Neural cell (in vitro differentiated cells): ENCODE measurements around the gene FAM204A. TPM values are rescaled to one million over a fixed set of nuclear protein-coding genes. Genes with fewer than 3 reads are reported as not detected.

Source experiments
- H2AFZ ChIP-seq: fragments of 200-600, 300-800 bp; sonication (generic), shearing (Covaris generic); 2 replicates; pipeline ENCODE4 v1.6.0; 2014; ENCODE audit warnings: low read depth, mild to moderate bottlenecking, antibody characterized with exemption, low read length, moderate library complexity
- H3F3A ChIP-seq: fragments of 200-600 bp; shearing (Covaris generic); 2 replicates; pipeline ENCODE4 v1.6.1; 2016; ENCODE audit warnings: mild to moderate bottlenecking, moderate library complexity, mixed read lengths, antibody characterized with exemption, low read length; ENCODE audit not compliant: insufficient read depth, poor library complexity, severe bottlenecking
- H3K27ac ChIP-seq: fragments of 200-600, 300-800 bp; sonication (generic), shearing (Covaris generic); 2 replicates; pipeline ENCODE4 v1.5.1; 2014; ENCODE audit warnings: mild to moderate bottlenecking, low read length, moderate library complexity
- H3K27me3 ChIP-seq: fragments of 300-800, 200-600 bp; sonication (generic), shearing (Covaris generic); 2 replicates; pipeline ENCODE4 v1.6.0; 2014; ENCODE audit warnings: mild to moderate bottlenecking, low read depth, low read length, moderate library complexity; ENCODE audit not compliant: insufficient read depth
- H3K36me3 ChIP-seq: fragments of 300-800, 200-600 bp; sonication (generic), shearing (Covaris generic); 2 replicates; pipeline ENCODE4 v1.5.1; 2014; ENCODE audit warnings: mild to moderate bottlenecking, antibody characterized with exemption, low read length, moderate library complexity; ENCODE audit not compliant: insufficient read depth
- H3K4me2 ChIP-seq: fragments of 300-800, 200-600 bp; sonication (generic), shearing (Covaris generic); 2 replicates; pipeline ENCODE4 v1.6.0; 2014; ENCODE audit warnings: mild to moderate bottlenecking, low read length
- H3K4me3 ChIP-seq: fragments of 300-800, 200-600 bp; sonication (generic), shearing (Covaris generic); 2 replicates; pipeline ENCODE4 v1.5.1; 2014; ENCODE audit warnings: mild to moderate bottlenecking, low read length, moderate library complexity
- H3K79me2 ChIP-seq: fragments of 200-600 bp; shearing (Covaris generic); replicated peaks from 2 replicates; pipeline ENCODE4 v1.6.0; 2014; ENCODE audit warnings: mild to moderate bottlenecking, low read length, moderate library complexity; ENCODE audit not compliant: insufficient read depth
- H3K9ac ChIP-seq: fragments of 300-800, 200-600 bp; sonication (generic), shearing (Covaris generic); 2 replicates; pipeline ENCODE4 v1.6.1; 2016; ENCODE audit warnings: mild to moderate bottlenecking, low read length, mixed read lengths
- H3K9me2 ChIP-seq: fragments of 200-600 bp; shearing (Covaris generic); 2 replicates; pipeline ENCODE4 v1.6.1; 2016; ENCODE audit warnings: mild to moderate bottlenecking, low read length, mixed read lengths; ENCODE audit not compliant: insufficient read depth
- H3K9me3 ChIP-seq: fragments of 200-600, 300-800 bp; sonication (generic), shearing (Covaris generic); 2 replicates; pipeline ENCODE4 v1.6.1; 2016; ENCODE audit warnings: mild to moderate bottlenecking, mixed run types, low read length, moderate library complexity, mixed read lengths
- H4K20me1 ChIP-seq: fragments of 200-600 bp; shearing (Covaris generic); 2 replicates; pipeline ENCODE4 v1.6.1; 2016; ENCODE audit warnings: mild to moderate bottlenecking, mixed run types; ENCODE audit not compliant: insufficient read depth
- EP300 ChIP-seq: fragments of 450-650 bp; conservative IDR thresholded peaks from 2 replicates; pipeline ENCODE4 v1.6.1; 2014; ENCODE audit warnings: antibody characterized with exemption, mild to moderate bottlenecking, moderate library complexity; ENCODE audit not compliant: poor library complexity, severe bottlenecking
- EZH2 ChIP-seq: fragments of 200-600, 300-800 bp; shearing (Covaris generic), sonication (generic); IDR thresholded peaks from 2 replicates; pipeline ENCODE4 v1.6.1; 2014; ENCODE audit warnings: antibody characterized with exemption, low read length, borderline replicate concordance, mild to moderate bottlenecking; ENCODE audit not compliant: insufficient read depth, poor library complexity, severe bottlenecking
- MXI1 ChIP-seq: fragments of 450-650 bp; conservative IDR thresholded peaks from 2 replicates; pipeline ENCODE4 v1.6.1; 2014; ENCODE audit warnings: antibody characterized with exemption, mild to moderate bottlenecking; ENCODE audit not compliant: poor library complexity, severe bottlenecking
- POLR2AphosphoS5 ChIP-seq: IDR thresholded peaks from 2 replicates; pipeline ENCODE4 v1.6.1; 2012
- RAD21 ChIP-seq: fragments of 450-650 bp; conservative IDR thresholded peaks from 2 replicates; pipeline ENCODE4 v1.6.1; 2014; ENCODE audit warnings: antibody characterized with exemption, mild to moderate bottlenecking, moderate library complexity
- SMC3 ChIP-seq: fragments of 450-650 bp; conservative IDR thresholded peaks from 2 replicates; pipeline ENCODE4 v1.6.1; 2014; ENCODE audit warnings: antibody characterized with exemption, mild to moderate bottlenecking, moderate library complexity; ENCODE audit not compliant: poor library complexity
- TAF1 ChIP-seq: IDR thresholded peaks from 2 replicates; pipeline ENCODE4 v1.6.1; 2012; ENCODE audit warnings: low read depth
- polyA plus RNA-seq: library from polyadenylated mRNA; depleted of rRNA; stranded (reverse); fragments of >200 nt; gene quantifications from 2 replicates; pipeline ENCODE4 v1.2.3, GENCODE V29; 2014
- TF ChIP-seq, protein P1 (sequence below): IDR thresholded peaks from 2 replicates; pipeline ENCODE4 v1.6.1; 2012; ENCODE audit warnings: borderline replicate concordance
- TF ChIP-seq, protein P2 (sequence below): fragments of 450-650 bp; IDR thresholded peaks from 2 replicates; pipeline ENCODE4 v1.5.1; 2014; ENCODE audit warnings: antibody characterized with exemption, mild to moderate bottlenecking, moderate library complexity; ENCODE audit not compliant: poor library complexity, severe bottlenecking

The FAM204A gene
- polyA plus RNA-seq, 1 donor from 2014 or later, result 202 TPM

- no peaks in the 10 kb centered on the region for H3K27me3 ChIP-seq
- H2AFZ ChIP-seq, result no peak overlapping the region
- H3K27ac ChIP-seq, result no peak overlapping the region
- no peaks in the 10 kb centered on the region for H3F3A ChIP-seq
- H4K20me1 ChIP-seq, result no peaks in the 10 kb centered on the region
- no peaks in the 10 kb centered on the region for H3K79me2 ChIP-seq
- no peaks in the 10 kb centered on the region for H3K9me2 ChIP-seq
- TF ChIP-seq, protein P1, sequence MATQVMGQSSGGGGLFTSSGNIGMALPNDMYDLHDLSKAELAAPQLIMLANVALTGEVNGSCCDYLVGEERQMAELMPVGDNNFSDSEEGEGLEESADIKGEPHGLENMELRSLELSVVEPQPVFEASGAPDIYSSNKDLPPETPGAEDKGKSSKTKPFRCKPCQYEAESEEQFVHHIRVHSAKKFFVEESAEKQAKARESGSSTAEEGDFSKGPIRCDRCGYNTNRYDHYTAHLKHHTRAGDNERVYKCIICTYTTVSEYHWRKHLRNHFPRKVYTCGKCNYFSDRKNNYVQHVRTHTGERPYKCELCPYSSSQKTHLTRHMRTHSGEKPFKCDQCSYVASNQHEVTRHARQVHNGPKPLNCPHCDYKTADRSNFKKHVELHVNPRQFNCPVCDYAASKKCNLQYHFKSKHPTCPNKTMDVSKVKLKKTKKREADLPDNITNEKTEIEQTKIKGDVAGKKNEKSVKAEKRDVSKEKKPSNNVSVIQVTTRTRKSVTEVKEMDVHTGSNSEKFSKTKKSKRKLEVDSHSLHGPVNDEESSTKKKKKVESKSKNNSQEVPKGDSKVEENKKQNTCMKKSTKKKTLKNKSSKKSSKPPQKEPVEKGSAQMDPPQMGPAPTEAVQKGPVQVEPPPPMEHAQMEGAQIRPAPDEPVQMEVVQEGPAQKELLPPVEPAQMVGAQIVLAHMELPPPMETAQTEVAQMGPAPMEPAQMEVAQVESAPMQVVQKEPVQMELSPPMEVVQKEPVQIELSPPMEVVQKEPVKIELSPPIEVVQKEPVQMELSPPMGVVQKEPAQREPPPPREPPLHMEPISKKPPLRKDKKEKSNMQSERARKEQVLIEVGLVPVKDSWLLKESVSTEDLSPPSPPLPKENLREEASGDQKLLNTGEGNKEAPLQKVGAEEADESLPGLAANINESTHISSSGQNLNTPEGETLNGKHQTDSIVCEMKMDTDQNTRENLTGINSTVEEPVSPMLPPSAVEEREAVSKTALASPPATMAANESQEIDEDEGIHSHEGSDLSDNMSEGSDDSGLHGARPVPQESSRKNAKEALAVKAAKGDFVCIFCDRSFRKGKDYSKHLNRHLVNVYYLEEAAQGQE, result no peak
- TF ChIP-seq, protein P2, sequence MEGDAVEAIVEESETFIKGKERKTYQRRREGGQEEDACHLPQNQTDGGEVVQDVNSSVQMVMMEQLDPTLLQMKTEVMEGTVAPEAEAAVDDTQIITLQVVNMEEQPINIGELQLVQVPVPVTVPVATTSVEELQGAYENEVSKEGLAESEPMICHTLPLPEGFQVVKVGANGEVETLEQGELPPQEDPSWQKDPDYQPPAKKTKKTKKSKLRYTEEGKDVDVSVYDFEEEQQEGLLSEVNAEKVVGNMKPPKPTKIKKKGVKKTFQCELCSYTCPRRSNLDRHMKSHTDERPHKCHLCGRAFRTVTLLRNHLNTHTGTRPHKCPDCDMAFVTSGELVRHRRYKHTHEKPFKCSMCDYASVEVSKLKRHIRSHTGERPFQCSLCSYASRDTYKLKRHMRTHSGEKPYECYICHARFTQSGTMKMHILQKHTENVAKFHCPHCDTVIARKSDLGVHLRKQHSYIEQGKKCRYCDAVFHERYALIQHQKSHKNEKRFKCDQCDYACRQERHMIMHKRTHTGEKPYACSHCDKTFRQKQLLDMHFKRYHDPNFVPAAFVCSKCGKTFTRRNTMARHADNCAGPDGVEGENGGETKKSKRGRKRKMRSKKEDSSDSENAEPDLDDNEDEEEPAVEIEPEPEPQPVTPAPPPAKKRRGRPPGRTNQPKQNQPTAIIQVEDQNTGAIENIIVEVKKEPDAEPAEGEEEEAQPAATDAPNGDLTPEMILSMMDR, result no peak
- no peak for TF ChIP-seq SMC3
- TF ChIP-seq EP300, result no peak
- TF ChIP-seq TAF1, result no peak
- no peak for TF ChIP-seq RAD21
- no peak for TF ChIP-seq POLR2AphosphoS5
- no peak for TF ChIP-seq EZH2
- no peak for TF ChIP-seq MXI1
- no peak overlapping the region for H3K4me3 ChIP-seq
- no peak overlapping the region for H3K4me2 ChIP-seq
- H3K9me3 ChIP-seq, result no peaks in the 10 kb centered on the region
- H3K9ac ChIP-seq, result no peak overlapping the region
- no peaks in the 10 kb centered on the region for H3K36me3 ChIP-seq
These were observed 41.1 kb upstream of the FAM204A start for GRCh38 chr10:118383063-118383689.

- H3K4me2 ChIP-seq, result no peak overlapping the region
These were observed 32.3 kb upstream of the FAM204A start for GRCh38 chr10:118374404-118374803.

More at GRCh38 chr10:118374404-118374803, 32.3 kb upstream of the FAM204A start:
- Histone ChIP-seq H4K20me1 (no peaks in the 10 kb centered on the region), H3K4me3 (no peak overlapping the region), H3K79me2 (no peaks in the 10 kb centered on the region), H2AFZ (no peak overlapping the region), H3K9ac (no peak overlapping the region), H3K36me3 (no peaks in the 10 kb centered on the region), H3K27ac (no peak overlapping the region), H3F3A (no peaks in the 10 kb centered on the region), H3K27me3 (no peaks in the 10 kb centered on the region), H3K9me3 (no peaks in the 10 kb centered on the region), H3K9me2 (no peaks in the 10 kb centered on the region)
- no peak for TF ChIP-seq MXI1
- no peak for TF ChIP-seq RAD21
- no peak for TF ChIP-seq TAF1
- TF ChIP-seq EP300, result no peak
- no peak for TF ChIP-seq EZH2
- TF ChIP-seq, protein P2, result no peak
- TF ChIP-seq, protein P1, result no peak
- no peak for TF ChIP-seq SMC3
- no peak for TF ChIP-seq POLR2AphosphoS5
